Measurements from ENCODE around the gene KIF9. TPM values are rescaled to one million over a fixed set of nuclear protein-coding genes. Genes with fewer than 3 reads are reported as not detected.

KIF9 gene
- total RNA-seq, 2 experiments from 2014 or later, result 3.7 to 5.8 TPM

- peak overlapping the region; percentile 100 for H3K27ac Mint-ChIP-seq
- peak; percentile 63 for DNase-seq
- H3K9me3 Mint-ChIP-seq (ENCODE audit: low read depth), result no peaks in the 10 kb centered on the region
- H3K27me3 Mint-ChIP-seq, result no peaks in the 10 kb centered on the region
- CTCF ChIA-PET, result interaction anchor here (0.6 to 1.2 kb wide), 3 partner anchors 72 to 120 kb away, joined by 3 to 4 read pairs (median 3); partner anchors contain the start of gene SETD2
- H3K4me1 Mint-ChIP-seq, result peaks cover 36% of the 10 kb centered on the region
- peak overlapping the region; percentile 88 for H3K4me3 Mint-ChIP-seq
- peaks cover 9% of the 10 kb centered on the region for H3K36me3 Mint-ChIP-seq
- peak; percentile 8 for ATAC-seq
Observed at GRCh38 chr3:47283591-47284364, 1.2 kb upstream of the KIF9 start.

GRCh38 chr3:47283193-47283537, 566 bp upstream of the KIF9 start:
- Mint-ChIP-seq H3K9me3 (ENCODE audit: low read depth) (no peaks in the 10 kb centered on the region), H3K4me3 (peak overlapping the region; percentile 88), H3K27me3 (no peaks in the 10 kb centered on the region), H3K36me3 (peaks cover 7% of the 10 kb centered on the region), H3K27ac (peak overlapping the region; percentile 100), H3K4me1 (peaks cover 36% of the 10 kb centered on the region)
- CTCF ChIA-PET, result interaction anchor here (0.8 to 1.2 kb wide), 2 partner anchors 117 to 119 kb away, joined by 3 to 4 read pairs; partner anchors contain the start of gene SETD2
- ATAC-seq (no peak), DNase-seq (no peak)

DNA sequence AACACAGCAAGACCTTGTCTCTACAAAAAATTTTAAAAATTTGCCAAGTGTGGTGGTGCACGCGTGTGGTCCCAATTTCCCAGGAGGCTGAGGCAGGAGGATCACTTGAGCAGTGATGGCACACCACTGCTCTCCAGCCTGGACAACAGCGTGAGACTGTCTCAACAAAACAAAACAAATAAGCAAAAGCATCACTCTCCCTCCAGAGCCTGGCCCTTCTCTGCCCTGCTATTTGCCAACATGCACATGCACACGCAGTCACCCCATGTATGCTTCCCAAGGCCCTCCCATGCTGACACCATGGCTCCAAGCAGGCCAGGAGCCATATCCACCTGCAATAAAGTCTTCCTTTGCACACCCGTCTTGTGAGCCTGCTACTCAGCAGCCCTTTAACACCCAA, 2.1 kb downstream of the KIF9 start:
- H3K27ac Mint-ChIP-seq, result no peak overlapping the region
- H3K27me3 Mint-ChIP-seq, result no peaks in the 10 kb centered on the region
- DNase-seq (no peak), ATAC-seq (no peak)
- CTCF ChIA-PET, result no interaction called here
- no peaks in the 10 kb centered on the region for H3K9me3 Mint-ChIP-seq (ENCODE audit: low read depth)
- peaks cover 26% of the 10 kb centered on the region for H3K4me1 Mint-ChIP-seq
- H3K36me3 Mint-ChIP-seq, result peaks cover 1% of the 10 kb centered on the region
- H3K4me3 Mint-ChIP-seq, result no peak overlapping the region

DNA sequence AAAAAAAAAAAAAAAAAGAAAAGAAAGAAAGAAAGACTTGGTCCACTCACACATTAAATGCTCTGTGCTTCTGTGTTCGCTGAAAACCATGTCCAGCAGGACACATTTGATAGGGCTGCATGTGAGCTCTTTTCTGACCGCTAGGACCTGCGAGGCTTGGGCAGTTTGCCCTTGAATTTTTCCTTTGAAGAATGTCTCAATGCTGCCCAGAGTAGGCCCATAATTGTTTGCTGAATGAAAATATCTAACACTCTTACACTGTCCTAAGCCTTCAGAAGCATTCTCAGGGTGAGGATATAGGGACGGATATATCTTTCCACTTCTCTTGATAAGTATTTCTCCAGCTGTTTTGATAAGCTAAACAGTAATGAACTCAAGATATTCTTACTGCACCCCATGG, 6.0 kb downstream of the KIF9 start:
- Mint-ChIP-seq H3K4me1 (peaks cover 5% of the 10 kb centered on the region), H3K9me3 (ENCODE audit: low read depth) (no peaks in the 10 kb centered on the region), H3K27ac (no peak overlapping the region), H3K4me3 (no peak overlapping the region), H3K27me3 (no peaks in the 10 kb centered on the region), H3K36me3 (no peaks in the 10 kb centered on the region)
- ATAC-seq (no peak), DNase-seq (no peak)
- CTCF ChIA-PET, result interaction anchor here (0.7 to 1.0 kb wide), 2 partner anchors 87 to 112 kb away, joined by 3 to 4 read pairs; partner anchors contain the start of gene SETD2

DNA sequence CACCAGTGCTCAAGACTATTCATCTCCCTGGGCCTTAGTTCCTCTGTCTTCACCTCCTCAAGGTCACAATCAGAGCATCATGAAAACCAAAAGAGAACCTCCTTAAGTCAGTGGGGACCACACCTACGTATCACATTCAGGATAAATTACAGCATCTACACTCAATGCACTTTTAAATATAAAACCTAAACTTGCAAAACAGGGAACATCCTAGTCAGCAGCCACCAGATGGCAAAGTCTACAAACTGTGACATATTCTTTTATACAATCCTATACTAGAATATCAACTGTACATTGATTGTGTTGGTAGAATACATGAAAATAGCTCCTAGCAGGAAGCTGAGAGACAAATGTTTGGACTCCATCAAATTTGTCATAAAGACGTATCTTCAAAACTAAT, 7.9 kb downstream of the KIF9 start:
- Mint-ChIP-seq H3K36me3 (no peaks in the 10 kb centered on the region), H3K4me3 (no peak overlapping the region), H3K9me3 (ENCODE audit: low read depth) (no peaks in the 10 kb centered on the region), H3K27me3 (no peaks in the 10 kb centered on the region), H3K4me1 (no peaks in the 10 kb centered on the region), H3K27ac (no peak overlapping the region)
- ATAC-seq (no peak), DNase-seq (no peak)
- CTCF ChIA-PET, result no interaction called here

GRCh38 chr3:47273564-47273963, 9.0 kb downstream of the KIF9 start:
- no peak for ATAC-seq
- CTCF ChIA-PET, result no interaction called here
- H3K4me3 Mint-ChIP-seq, result no peak overlapping the region
- DNase-seq, result no peak
- H3K36me3 Mint-ChIP-seq, result no peaks in the 10 kb centered on the region
- no peaks in the 10 kb centered on the region for H3K27me3 Mint-ChIP-seq
- no peak overlapping the region for H3K27ac Mint-ChIP-seq
- H3K9me3 Mint-ChIP-seq (ENCODE audit: low read depth), result no peaks in the 10 kb centered on the region
- no peaks in the 10 kb centered on the region for H3K4me1 Mint-ChIP-seq

DNA sequence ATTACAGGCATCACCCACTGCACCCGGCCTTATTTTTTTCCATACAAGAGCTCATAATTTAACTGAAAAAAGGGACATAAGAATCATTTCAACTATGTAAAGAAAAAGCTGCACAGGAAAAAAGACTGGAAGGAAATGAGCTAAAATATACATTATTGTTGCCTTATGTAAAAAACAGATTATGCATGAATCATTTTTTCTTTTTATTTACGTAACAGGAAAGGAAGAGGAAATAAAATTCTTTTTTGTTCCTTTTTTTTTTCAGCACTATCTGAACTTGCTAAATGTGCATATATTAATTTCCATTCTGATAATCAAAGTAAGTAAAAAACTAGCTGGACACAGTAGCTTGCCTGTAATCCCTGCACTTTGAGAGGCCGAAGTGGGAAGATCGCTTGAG, 12.1 kb downstream of the KIF9 start:
- DNase-seq (no peak), ATAC-seq (no peak)
- CTCF ChIA-PET, result interaction anchor here (0.7 to 1.3 kb wide), 3 partner anchors 19 to 116 kb away, joined by 3 to 4 read pairs (median 4); no protein-coding TSS in a partner anchor
- Mint-ChIP-seq H3K4me1 (peaks cover 5% of the 10 kb centered on the region), H3K36me3 (no peaks in the 10 kb centered on the region), H3K9me3 (ENCODE audit: low read depth) (no peaks in the 10 kb centered on the region), H3K27ac (no peak overlapping the region), H3K27me3 (no peaks in the 10 kb centered on the region), H3K4me3 (no peak overlapping the region)

DNA sequence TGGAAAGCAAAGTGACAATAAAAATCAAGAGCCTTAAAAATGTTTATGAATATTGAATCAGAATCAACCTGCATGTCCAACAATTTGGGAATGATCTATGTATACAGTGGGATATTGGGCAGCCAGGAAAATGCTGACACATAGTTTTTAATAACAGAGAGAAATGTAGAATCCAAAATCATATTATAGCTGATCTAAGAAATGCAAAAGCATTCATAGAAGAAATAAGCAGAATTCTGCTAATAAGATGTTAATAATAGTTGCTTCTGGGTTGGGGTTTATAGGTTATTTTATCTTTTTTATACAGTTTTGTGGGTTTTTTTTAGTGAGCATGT, 15.1 kb downstream of the KIF9 start:
- H3K9me3 Mint-ChIP-seq (ENCODE audit: low read depth), result no peaks in the 10 kb centered on the region
- DNase-seq (no peak), ATAC-seq (no peak)
- H3K4me3 Mint-ChIP-seq, result no peak overlapping the region
- peaks cover 5% of the 10 kb centered on the region for H3K4me1 Mint-ChIP-seq
- no peak overlapping the region for H3K27ac Mint-ChIP-seq
- H3K27me3 Mint-ChIP-seq, result no peaks in the 10 kb centered on the region
- no peaks in the 10 kb centered on the region for H3K36me3 Mint-ChIP-seq
- CTCF ChIA-PET, result no interaction called here

DNA sequence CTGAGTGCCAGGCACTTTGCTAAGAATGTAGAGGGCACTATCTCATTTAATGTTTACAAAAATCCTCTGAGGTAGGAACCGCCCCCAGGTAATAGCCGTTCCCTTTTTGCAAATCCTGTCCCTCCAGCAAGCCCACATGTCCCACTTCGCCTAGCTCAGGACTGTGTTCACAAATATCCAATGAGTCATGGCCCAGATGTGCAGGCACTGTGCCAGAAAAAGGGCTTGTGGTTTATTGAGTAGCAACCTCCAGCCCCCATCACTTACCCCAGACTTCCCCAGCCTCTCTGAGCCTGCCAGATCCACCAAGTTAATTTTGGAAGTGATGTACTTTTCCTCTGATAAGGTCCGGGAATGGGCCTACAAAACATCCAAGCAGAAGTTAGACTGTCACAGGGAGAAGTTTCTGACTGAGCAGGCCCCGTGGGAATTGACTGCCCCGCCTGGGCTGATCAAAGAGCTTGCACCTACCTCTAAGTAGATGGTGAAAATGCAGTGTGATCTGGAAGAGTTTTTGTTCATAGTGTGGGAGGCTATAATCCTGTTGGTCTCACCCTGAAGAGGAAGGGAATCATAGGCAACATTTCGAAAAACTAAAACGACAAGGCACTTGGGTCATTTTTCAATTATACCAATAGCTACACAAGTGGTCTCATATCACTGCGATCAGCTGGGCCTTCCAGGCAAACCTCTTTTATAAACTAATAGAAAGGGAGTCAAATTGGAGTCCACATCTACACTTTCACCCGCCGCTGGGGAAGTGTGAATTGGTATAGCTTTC, 15.7 kb downstream of the KIF9 start:
- Mint-ChIP-seq H3K9me3 (ENCODE audit: low read depth) (no peaks in the 10 kb centered on the region), H3K4me3 (no peak overlapping the region), H3K4me1 (peaks cover 5% of the 10 kb centered on the region), H3K27ac (no peak overlapping the region), H3K36me3 (no peaks in the 10 kb centered on the region), H3K27me3 (no peaks in the 10 kb centered on the region)
- DNase-seq (no peak), ATAC-seq (peak; percentile 33)
- CTCF ChIA-PET, result no interaction called here

- DNase-seq, result no peak
- Mint-ChIP-seq H3K27me3 (no peaks in the 10 kb centered on the region), H3K27ac (no peak overlapping the region), H3K4me3 (no peak overlapping the region), H3K9me3 (ENCODE audit: low read depth) (no peaks in the 10 kb centered on the region), H3K4me1 (peaks cover 5% of the 10 kb centered on the region), H3K36me3 (no peaks in the 10 kb centered on the region)
- CTCF ChIA-PET, result no interaction called here
- no peak for ATAC-seq
Observed at GRCh38 chr3:47265725-47266428, 16.7 kb downstream of the KIF9 start.

GRCh38 chr3:47265008-47265407, 17.6 kb downstream of the KIF9 start:
- ATAC-seq (no peak), DNase-seq (no peak)
- Mint-ChIP-seq H3K9me3 (ENCODE audit: low read depth) (no peaks in the 10 kb centered on the region), H3K36me3 (no peaks in the 10 kb centered on the region), H3K27me3 (no peaks in the 10 kb centered on the region), H3K4me3 (no peak overlapping the region), H3K27ac (no peak overlapping the region), H3K4me1 (peaks cover 5% of the 10 kb centered on the region)
- CTCF ChIA-PET, result no interaction called here

DNA sequence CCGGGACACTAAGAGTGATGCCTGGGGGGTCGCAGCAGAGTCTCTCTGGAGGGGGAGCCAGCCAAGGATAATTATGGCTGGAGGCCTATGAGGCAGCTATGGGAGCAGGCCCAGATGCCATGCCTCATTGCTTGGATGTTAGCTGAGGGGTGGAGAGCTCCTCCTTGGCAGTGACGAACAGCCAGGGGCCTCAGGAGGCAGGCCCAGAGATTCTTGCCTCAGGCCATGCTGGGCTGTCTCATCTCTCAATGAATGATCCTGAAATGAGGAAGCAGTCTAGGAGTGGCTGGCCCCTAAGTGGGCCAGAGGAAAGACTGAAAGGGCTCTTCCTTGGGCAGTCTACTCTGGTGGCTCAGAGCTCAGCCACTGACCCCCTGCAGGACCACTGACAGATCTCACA, 21.3 kb downstream of the KIF9 start:
- Mint-ChIP-seq H3K4me1 (no peaks in the 10 kb centered on the region), H3K36me3 (no peaks in the 10 kb centered on the region), H3K27me3 (no peaks in the 10 kb centered on the region), H3K27ac (no peak overlapping the region), H3K4me3 (no peak overlapping the region), H3K9me3 (ENCODE audit: low read depth) (no peaks in the 10 kb centered on the region)
- DNase-seq (no peak), ATAC-seq (no peak)
- CTCF ChIA-PET, result interaction anchor here (0.8 kb wide), 1 partner anchor 9 kb away, joined by 3 read pairs; no protein-coding TSS in a partner anchor

DNA sequence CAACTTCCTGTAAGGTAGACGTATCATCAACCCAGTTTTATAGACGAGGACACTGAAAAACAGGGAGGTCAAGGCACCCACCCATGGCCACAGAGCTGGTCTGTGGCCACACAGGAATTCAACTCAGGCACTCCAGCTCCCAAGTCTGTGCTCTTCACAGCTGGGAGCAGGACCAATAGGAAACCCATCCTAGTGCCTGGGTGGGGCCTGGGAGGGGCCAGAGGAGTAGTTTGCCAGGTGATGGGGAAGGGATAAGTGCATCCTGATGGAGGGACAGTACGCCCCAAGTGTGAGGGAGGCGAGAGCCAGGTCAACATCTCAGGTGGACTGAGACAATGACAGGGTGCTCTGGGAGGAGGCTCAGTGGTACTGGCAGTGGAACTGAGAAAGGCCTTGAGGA, 22.0 kb downstream of the KIF9 start:
- ATAC-seq (no peak), DNase-seq (no peak)
- Mint-ChIP-seq H3K4me1 (no peaks in the 10 kb centered on the region), H3K9me3 (ENCODE audit: low read depth) (no peaks in the 10 kb centered on the region), H3K4me3 (no peak overlapping the region), H3K36me3 (no peaks in the 10 kb centered on the region), H3K27ac (no peak overlapping the region), H3K27me3 (no peaks in the 10 kb centered on the region)
- CTCF ChIA-PET, result no interaction called here
